ENCODE data around the gene ITGB5. TPM values are rescaled to one million over a fixed set of nuclear protein-coding genes. Genes with fewer than 3 reads are reported as not detected.
A peak's percentile ranks its signal among the peaks of the same experiment; 100 is the strongest.

Gene ITGB5
- total RNA-seq, 4 donors from 2014 or later: 155 to 452 (median 234) TPM

DNA sequence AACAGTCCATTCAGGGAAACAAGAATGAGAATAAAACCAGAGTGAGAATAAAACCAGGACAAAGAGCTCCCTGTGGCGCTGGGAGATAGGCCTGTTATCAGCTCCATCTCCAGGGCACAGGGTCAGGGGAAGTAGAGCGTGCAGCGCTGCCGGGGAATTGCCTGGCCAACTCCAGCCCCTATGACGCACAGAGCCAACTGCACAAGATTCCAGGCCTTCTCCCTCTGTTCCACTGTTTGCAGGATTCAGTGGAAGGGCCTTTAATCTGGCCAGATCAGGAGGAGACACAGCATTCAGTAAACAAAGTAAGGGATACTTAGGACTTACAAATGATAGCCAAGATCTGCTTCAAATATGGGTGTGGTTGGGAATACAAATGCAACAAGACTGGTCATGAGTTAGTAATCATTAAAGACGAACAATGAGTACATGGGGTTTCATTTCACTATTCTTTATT is 49.4 kb downstream of the ITGB5 start:
- ATAC-seq (ENCODE audit: low FRiP score): peak; percentile 7
- DNase-seq (ENCODE audit: low spot score): no peak
- TF ChIP-seq, protein P1, sequence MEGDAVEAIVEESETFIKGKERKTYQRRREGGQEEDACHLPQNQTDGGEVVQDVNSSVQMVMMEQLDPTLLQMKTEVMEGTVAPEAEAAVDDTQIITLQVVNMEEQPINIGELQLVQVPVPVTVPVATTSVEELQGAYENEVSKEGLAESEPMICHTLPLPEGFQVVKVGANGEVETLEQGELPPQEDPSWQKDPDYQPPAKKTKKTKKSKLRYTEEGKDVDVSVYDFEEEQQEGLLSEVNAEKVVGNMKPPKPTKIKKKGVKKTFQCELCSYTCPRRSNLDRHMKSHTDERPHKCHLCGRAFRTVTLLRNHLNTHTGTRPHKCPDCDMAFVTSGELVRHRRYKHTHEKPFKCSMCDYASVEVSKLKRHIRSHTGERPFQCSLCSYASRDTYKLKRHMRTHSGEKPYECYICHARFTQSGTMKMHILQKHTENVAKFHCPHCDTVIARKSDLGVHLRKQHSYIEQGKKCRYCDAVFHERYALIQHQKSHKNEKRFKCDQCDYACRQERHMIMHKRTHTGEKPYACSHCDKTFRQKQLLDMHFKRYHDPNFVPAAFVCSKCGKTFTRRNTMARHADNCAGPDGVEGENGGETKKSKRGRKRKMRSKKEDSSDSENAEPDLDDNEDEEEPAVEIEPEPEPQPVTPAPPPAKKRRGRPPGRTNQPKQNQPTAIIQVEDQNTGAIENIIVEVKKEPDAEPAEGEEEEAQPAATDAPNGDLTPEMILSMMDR (IDR thresholded peaks at IDR 0.05): no peak

DNA sequence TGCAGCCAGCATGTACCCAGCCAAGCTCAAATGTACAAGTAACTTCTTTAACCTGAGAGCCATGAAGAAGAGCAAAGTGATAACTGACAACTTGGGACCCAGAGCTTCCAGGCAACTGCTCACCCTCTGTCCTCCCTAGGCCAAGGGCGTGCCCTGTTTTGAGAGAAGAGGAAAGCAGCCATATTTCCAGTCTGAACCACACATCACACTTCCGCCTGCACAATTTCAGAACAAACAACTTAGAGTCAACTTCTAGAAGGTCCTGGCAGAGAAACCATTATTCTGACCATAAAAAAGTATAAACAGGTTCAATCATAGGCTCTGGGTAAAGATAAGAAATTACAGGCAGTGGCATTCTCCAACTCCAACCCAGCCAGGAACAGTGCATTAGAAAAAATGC is 50.1 kb downstream of the ITGB5 start:
- DNase-seq (ENCODE audit: low spot score): no peak
- ATAC-seq (ENCODE audit: low FRiP score): no peak
- TF ChIP-seq, protein P1 (IDR thresholded peaks at IDR 0.05): no peak

- ATAC-seq (ENCODE audit: low FRiP score): no peak
- TF ChIP-seq, protein P1 (IDR thresholded peaks at IDR 0.05): no peak
Observed at GRCh38 chr3:124836448-124836847, 50.7 kb downstream of the ITGB5 start.

DNA sequence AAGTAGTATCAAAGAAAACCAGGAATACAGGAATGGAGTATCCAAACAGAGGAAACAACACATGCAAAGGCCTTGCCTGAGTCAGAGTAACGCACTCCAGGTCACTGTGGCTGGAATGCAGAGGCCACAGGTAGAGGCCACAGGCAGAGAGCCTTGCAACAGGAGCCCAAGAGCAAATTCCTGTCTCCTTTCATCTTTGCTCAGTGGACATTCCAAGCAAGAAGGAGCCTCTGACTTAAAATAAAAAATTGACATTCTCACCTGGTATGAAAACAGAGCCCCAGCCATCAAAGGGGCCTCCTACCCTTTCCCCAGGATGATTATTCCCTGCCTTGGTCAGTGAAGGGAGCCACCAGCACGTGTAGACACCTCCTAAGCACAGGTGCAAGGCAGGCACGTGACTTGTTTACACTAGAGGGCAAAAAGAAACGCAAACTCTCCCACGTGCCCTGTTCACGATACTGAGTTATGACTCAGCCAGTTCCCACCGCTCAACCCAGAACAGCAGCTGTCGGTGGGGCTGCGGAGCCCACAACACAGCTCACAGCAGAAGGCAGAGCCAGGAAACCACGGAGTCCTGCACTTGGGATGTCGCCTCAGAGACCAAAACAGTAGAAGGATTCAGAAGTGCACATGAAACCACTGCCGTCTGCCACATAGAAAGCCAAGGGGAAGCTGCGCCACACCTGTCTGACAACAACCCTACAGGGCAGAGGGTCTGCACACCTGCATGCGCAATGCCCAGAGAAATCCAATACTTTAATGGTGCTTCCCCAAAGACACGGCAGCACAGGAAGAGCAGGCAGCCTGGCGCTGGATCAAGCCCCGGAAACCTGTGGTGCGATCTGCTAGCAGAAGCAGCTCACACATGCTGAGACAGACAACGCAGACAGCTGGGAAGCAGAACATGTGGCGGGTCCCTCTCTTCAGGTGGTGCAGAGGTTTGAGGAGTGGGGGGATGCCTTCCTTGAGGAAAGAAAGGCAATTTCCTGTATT is 52.1 kb downstream of the ITGB5 start:
- DNase-seq (ENCODE audit: low spot score) (no peak), ATAC-seq (ENCODE audit: low FRiP score) (peak; percentile 76)
- TF ChIP-seq, protein P1 (IDR thresholded peaks at IDR 0.05): no peak

More at GRCh38 chr3:124836448-124836847, 50.7 kb downstream of the ITGB5 start:
- DNase-seq (ENCODE audit: low spot score): no peak

DNA sequence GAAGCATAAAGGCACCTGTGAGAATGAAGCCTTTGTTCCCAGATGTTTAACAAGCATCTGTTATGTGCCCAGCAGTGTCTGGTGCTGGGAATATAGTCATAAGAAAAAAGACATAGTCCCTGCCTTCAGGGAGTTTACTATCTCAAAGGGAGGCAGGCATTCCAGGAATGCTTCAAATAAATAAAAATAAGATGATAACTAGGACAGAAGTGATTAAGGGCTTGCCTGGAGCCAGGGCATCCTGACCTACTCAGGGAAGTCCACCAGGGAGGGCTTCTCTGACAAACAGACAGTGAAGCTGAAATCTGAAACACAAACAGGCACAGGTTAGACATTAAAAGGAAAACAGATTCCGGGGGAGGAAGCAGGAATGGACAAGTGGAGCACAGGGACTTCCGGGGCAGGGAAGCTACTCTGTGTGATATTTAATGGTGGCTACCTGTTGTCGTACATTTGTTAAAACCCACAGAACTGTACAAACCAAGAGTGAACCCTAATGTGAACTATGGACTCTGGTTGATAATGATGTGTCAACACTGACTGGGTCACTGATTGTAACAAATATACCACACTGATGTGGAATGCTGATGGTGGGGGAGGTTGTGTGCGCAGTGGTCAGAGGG is 53.3 kb downstream of the ITGB5 start:
- DNase-seq (ENCODE audit: low spot score) (no peak), ATAC-seq (ENCODE audit: low FRiP score) (no peak)
- TF ChIP-seq, protein P1 (IDR thresholded peaks at IDR 0.05): no peak

DNA sequence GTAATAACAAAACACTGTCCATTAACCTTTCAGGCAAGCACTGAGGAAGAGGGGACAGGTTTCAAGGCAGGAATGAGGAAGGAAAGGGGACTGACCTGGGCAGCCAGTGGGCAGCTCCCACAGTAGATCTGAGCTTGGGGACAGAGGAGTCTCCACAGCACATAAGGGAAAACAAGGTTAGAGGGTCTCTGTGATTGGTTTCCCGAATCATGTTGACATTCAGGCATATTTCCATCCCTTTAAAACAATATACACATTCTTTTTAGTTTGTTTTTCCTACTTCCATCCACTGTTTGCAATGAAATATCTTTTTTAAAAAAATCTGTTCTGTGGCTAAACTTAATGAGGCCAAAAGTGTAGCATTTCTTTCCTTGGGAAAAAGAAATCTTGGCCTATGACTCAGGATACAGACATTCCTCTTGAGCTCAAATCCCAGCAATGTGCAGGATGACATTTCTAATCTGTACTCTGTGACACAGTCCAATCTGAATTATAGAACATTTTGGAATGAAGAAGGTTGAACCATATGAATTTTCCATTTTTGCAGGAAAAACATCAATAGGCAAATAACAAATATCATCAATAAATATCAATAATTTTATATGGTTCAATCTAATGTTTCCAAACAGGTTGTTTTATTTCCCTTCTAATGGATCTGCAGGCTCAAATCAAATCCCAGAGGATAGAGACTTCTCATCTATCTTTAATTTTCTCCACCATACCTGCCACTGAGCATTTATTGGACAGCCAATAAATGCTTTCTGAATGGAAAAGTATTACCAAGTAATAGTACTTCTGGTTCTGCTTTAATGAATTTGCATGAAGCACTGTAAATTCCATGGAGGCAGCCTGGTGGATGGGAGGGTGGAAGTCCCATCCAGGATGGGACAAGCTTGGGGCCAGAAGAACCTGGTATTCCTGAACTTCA is 54.1 kb downstream of the ITGB5 start:
- peak; percentile 46 for ATAC-seq (ENCODE audit: low FRiP score)
- DNase-seq (ENCODE audit: low spot score): no peak
- TF ChIP-seq, protein P1 (IDR thresholded peaks at IDR 0.05): no peak
